ENCODE measurements around the gene WNT6. TPM values are rescaled to one million over a fixed set of nuclear protein-coding genes. Genes with fewer than 3 reads are reported as not detected.

The WNT6 gene
- total RNA-seq, 4 donors from 2014 or later = 0.19 to 2.7 (median 0.62) TPM

DNA sequence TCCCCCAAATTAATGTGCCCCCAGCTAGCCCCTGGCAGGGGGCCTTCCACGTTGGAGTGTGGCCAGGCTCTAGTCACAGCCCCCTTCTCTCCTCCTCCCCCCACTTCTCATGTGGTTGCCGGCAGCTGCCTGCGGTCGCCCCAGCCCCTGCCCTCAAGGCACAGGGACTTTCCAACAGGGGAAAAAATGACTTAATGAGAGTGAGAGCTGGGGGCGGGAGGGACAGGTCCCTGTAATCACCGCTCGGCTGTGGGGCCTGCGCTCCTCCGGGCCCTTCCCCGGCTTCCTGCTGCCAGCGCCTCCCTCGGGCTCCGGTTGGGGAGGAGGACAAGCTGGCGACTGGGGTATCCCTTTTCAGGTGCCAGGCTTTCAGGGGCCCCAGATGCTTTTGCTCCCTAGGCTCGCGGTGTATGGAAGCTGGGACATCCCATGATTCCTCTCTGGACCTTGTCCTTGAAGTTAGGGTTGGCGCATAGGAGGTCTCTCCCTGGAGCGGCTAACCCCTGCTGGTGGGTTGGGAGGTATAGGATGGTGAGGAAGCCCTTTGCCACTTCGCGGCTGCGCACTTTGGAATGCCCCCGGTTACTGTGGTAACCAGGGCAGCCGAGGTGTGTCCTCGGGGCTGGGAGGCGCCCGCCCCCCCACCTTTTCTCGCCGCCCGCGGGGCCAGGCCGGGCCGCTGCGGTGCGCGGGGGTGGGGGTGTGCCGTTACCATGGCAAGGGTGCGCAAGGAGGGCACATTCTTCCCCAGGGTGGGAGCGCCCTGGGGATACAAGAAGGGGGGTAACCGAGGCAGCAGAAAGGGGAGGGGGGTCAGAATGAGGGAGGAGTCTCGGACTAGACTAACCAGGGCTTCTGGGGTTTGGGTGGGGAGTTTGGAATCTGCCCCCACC lies 37.1 kb downstream of the WNT6 start:
- TF ChIP-seq, protein P1, sequence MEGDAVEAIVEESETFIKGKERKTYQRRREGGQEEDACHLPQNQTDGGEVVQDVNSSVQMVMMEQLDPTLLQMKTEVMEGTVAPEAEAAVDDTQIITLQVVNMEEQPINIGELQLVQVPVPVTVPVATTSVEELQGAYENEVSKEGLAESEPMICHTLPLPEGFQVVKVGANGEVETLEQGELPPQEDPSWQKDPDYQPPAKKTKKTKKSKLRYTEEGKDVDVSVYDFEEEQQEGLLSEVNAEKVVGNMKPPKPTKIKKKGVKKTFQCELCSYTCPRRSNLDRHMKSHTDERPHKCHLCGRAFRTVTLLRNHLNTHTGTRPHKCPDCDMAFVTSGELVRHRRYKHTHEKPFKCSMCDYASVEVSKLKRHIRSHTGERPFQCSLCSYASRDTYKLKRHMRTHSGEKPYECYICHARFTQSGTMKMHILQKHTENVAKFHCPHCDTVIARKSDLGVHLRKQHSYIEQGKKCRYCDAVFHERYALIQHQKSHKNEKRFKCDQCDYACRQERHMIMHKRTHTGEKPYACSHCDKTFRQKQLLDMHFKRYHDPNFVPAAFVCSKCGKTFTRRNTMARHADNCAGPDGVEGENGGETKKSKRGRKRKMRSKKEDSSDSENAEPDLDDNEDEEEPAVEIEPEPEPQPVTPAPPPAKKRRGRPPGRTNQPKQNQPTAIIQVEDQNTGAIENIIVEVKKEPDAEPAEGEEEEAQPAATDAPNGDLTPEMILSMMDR (IDR thresholded peaks at IDR 0.05) = no peak
- ATAC-seq (ENCODE audit: low FRiP score) = peak; percentile 61
- no peak for DNase-seq (ENCODE audit: low spot score)

DNA sequence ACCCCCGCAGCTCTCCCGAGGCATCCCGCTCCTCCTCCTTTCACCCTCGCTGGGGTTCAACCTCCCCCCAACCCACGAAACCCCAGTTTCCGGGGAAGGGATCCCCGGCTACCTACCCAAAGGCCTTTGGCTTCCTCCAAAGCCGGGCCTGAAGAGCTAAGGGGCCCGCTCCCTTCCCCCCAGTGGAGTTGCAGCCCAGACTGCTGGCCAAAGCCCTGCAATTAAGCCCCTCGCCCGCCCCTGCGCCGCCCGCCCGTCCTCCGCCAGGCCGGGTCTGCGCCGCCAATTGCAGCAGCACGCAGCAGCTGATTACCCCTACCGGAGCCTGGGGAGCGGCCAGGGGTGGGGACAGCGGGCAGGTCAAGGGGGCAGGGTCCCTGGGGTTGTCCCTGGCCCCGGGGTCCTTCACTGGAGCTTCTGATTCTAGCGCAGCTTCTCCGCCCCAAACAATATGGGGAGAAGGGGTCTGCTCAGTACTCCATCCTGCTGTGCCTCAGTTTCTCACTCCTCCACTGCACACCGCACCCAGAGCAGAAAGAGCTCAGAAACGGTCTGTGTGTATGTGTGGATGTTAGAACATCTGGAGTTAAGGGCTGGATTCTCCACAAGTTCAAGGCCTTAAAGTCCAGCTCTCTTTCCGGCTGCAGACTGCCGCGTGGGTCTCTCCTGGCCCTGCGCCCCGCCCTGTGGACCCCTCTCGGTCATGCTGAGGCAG lies 37.9 kb downstream of the WNT6 start:
- DNase-seq (ENCODE audit: low spot score) (no peak), ATAC-seq (ENCODE audit: low FRiP score) (peak; percentile 11)
- TF ChIP-seq, protein P1 (IDR thresholded peaks at IDR 0.05) = no peak

DNA sequence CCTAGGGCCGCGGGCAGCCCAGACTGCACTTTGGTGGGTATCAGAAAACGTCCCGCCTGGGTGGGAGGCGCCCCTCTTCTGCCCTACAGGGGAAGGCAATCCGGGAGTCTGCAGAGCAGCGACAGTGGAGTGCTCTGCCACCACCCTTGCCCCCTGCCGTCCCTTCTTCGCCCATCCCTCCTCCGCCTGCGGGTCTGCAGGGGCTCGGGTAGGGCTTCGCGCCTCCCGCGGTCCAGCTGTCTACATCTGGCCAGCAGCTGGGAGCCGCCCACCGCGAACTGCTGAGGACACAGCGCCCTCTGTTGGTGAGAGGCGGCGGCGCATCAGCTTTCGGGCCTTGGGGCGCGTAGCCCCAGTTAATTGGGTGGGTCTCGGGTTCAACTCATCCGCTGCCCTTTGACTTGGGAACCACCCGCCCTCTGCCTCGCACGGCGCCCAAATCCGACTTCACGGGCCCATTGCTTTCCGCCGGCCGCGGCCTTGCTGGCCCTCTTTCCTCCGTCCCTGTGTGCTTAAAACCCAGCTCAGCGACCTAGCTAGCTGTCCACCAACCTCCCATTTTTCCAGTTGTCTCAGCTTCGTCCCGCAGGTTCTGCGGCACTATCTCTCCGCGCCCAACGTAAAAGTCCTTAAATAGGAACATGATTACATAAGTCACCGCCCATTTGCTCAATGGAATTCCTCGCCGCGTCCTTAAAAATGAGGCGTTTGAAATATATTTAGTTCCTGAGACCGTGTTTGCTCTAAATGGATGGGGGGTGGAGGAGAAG lies 38.7 kb downstream of the WNT6 start:
- ATAC-seq (ENCODE audit: low FRiP score) (peak; percentile 67), DNase-seq (ENCODE audit: low spot score) (peak; percentile 90)

DNA sequence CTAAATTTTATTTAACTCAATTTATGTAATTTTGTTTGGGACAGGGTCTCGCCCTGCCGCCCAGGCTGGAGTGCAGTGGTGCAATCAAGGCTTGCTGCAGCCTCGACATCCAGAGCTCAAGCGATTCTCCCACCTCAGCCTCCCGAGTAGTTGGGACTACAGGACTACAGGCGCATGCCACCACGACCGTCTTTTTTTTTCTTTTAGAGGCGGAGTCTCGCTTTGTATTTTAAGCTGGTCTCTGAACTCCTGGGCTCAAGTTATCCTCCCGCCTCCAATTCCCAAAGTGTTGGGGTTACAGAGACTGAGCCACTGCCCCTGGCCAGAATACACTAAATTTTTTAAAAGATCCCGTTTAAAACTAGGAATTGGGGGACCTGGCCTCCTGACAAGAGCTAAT lies 39.5 kb downstream of the WNT6 start:
- no peak for ATAC-seq (ENCODE audit: low FRiP score)
- TF ChIP-seq, protein P1 (IDR thresholded peaks at IDR 0.05) = no peak
- DNase-seq (ENCODE audit: low spot score) = no peak

More for the DNA sequence above, 38.7 kb downstream of the WNT6 start:
- TF ChIP-seq, protein P1 (IDR thresholded peaks at IDR 0.05) = peak in 1 of 3 donors; percentile 85

DNA sequence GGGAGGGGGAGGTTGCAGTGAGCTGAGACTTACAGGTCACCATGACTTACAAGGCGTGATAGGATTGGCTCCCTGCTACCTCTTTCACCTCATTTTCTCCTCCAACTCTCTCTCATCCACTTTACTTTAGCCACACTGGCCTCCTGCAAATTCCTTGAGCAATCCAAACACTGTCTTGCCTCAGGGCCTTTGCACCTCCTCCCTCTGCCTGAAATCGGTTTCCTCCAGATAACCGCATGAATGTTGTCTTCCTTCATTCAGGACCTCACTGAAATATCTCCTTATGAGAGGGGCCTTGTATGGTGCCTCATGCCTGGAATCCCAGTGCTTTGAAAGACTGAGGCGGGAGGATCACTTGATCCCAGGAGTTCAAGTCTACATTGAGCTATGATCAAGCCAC lies 42.8 kb downstream of the WNT6 start:
- ATAC-seq (ENCODE audit: low FRiP score) = no peak
- TF ChIP-seq, protein P1 (IDR thresholded peaks at IDR 0.05) = no peak
- no peak for DNase-seq (ENCODE audit: low spot score)

DNA sequence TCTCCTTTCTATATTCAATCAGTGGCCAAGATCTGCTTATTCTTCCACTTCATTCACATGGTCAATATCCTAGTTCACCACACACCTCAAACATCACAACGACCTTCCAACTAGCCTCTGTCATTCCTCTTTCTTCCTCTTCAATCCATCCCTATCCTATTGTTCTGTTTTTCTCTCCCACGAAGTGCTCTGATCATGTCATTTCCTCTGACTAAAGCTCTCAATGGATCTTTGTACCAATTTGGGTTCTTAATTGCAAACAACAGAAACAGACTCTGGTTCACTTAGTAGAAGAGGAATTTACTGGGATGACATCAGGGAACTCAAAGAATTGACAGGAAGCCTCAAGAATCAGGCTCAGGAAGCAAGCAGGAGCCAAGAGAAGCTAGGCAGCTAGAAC lies 44.6 kb downstream of the WNT6 start:
- TF ChIP-seq, protein P1 (IDR thresholded peaks at IDR 0.05) = no peak

More for the DNA sequence above, 44.6 kb downstream of the WNT6 start:
- ATAC-seq (ENCODE audit: low FRiP score) (no peak), DNase-seq (ENCODE audit: low spot score) (no peak)
